Gastrocnemius medialis (tissue), 4 donors: ENCODE results near the gene CORIN. TPM values are rescaled to one million over a fixed set of nuclear protein-coding genes. Genes with fewer than 3 reads are reported as not detected.
"Not testable (repeated sequence)": the region's sequence is repeated elsewhere in the genome, so short reads cannot be mapped to it uniquely, and the experiment has no call there.

Source experiments
- ATAC-seq, 2 donors: fragments of 150-250 bp; one replicate each; pipeline ENCODE4 v1.9.1; 2016
- DNase-seq, 2 donors: peaks; one replicate each; pipeline ENCODE4 v3.0.0-alpha.2; 2019
- H3K27ac ChIP-seq, 4 donors: fragments of 200-600 bp; sonication (generic); 1 replicate in 1 of 4; 2 replicates in 3 of 4; pipeline ENCODE4 v1.5.1; 2016 to 2018; ENCODE audit warnings: mild to moderate bottlenecking in 2 of 4, moderate library complexity in 1 of 4
- H3K27me3 ChIP-seq, 3 donors: fragments of 200-600 bp; sonication (generic) in 2 of 3; 1 replicate in 1 of 3; 2 replicates in 2 of 3; pipeline versions ENCODE4 v1.5.1 to v1.6.0; 2016 to 2019; ENCODE audit warnings: mild to moderate bottlenecking in 1 of 3, moderate library complexity in 1 of 3
- H3K36me3 ChIP-seq, 2 donors: fragments of 200-600 bp; sonication (generic) in 1 of 2; one replicate each; pipeline ENCODE4 v1.5.1; 2017 to 2018
- H3K4me1 ChIP-seq, 2 donors: fragments of 200-600 bp; sonication (generic) in 1 of 2; one replicate each; pipeline ENCODE4 v1.5.1; 2016 to 2017; ENCODE audit warnings: mild to moderate bottlenecking in 2 of 2
- H3K4me3 ChIP-seq, 4 donors: fragments of 200-600 bp; sonication (generic) in 3 of 4; 1 replicate in 1 of 4; 2 replicates in 3 of 4; pipeline ENCODE4 v1.5.1; 2016 to 2019; ENCODE audit warnings: mild to moderate bottlenecking in 2 of 4
- H3K9me3 ChIP-seq, 3 donors: fragments of 200-600 bp; sonication (generic) in 2 of 3; 1 replicate in 1 of 3; 2 replicates in 2 of 3; pipeline ENCODE4 v1.5.1; 2016 to 2019
- CTCF ChIP-seq, 5 experiments: fragments of 450-650 bp in 3 of 5; fragments of 200-600 bp in 2 of 5; sonication (generic) in 2 of 5; IDR thresholded peaks in 4 of 5; conservative IDR thresholded peaks in 1 of 5; 1 replicate in 4 of 5; 2 replicates in 1 of 5; pipeline ENCODE4 v1.5.1; 2016 to 2019; ENCODE audit warnings: antibody characterized with exemption in 5 of 5, mild to moderate bottlenecking in 3 of 5, moderate library complexity in 3 of 5
- POLR2A ChIP-seq, 2 donors: fragments of 450-650 bp; IDR thresholded peaks; one replicate each; pipeline ENCODE4 v1.6.1; 2017; ENCODE audit warnings: antibody characterized with exemption in 2 of 2, mild to moderate bottlenecking in 2 of 2, moderate library complexity in 2 of 2
- in situ Hi-C, 4 donors: fragments of 200-750 bp; cut with MboI; loops; one replicate each; pipeline versions ENCODE4 v1.15.0 to v1.8.0; 2017; ENCODE audit warnings: low sequenced_read_pairs in 4 of 4
- intact Hi-C: fragments of 100-400 bp; cut with DNase I; formaldehyde crosslinking; loops from one replicate; pipeline ENCODE4 v1.15.1; 2023; ENCODE audit warnings: low total_unique reads
- total RNA-seq, 4 donors: library from RNA; depleted of rRNA; stranded (reverse); fragments of >200 nt; gene quantifications; one replicate each; pipeline versions ENCODE4 v1.1.0 to v1.2.3, GENCODE V29; 2016

Gene CORIN
- total RNA-seq, 4 donors from 2014 or later, result 0.49 to 0.70 TPM; not detected in 2

- Histone ChIP-seq H3K9me3 (no peaks in the 10 kb centered on the region), H3K4me1 (no peaks in the 10 kb centered on the region), H3K27me3 (no peaks in the 10 kb centered on the region), H3K36me3 (no peaks in the 10 kb centered on the region), H3K4me3 (no peak overlapping the region), H3K27ac (no peak overlapping the region)
- DNase-seq (no peak), ATAC-seq (no peak)
- TF ChIP-seq CTCF (IDR thresholded peaks at IDR 0.05 in 4 of 5, conservative IDR thresholded peaks at IDR 0.05 in 1 of 5) (no peak), POLR2A (IDR thresholded peaks at IDR 0.05) (no peak)
- in situ Hi-C loops, result no loop called here
- intact Hi-C loops, result no loop called here
Observed at GRCh38 chr4:47763279-47763678, 74.6 kb downstream of the CORIN start.

- H3K27me3 ChIP-seq, result no peaks in the 10 kb centered on the region
- no peaks in the 10 kb centered on the region for H3K4me1 ChIP-seq
- in situ Hi-C loops (no loop called here), intact Hi-C loops (no loop called here)
- no peak overlapping the region for H3K4me3 ChIP-seq
- H3K9me3 ChIP-seq, result no peaks in the 10 kb centered on the region
- H3K27ac ChIP-seq, result no peak overlapping the region
- TF ChIP-seq POLR2A (IDR thresholded peaks at IDR 0.05), result no peak
- no peak for TF ChIP-seq CTCF (IDR thresholded peaks at IDR 0.05 in 4 of 5, conservative IDR thresholded peaks at IDR 0.05 in 1 of 5)
- H3K36me3 ChIP-seq, result no peaks in the 10 kb centered on the region
- ATAC-seq (no peak), DNase-seq (no peak)
Observed at GRCh38 chr4:47762376-47763266, 75.2 kb downstream of the CORIN start.

- H3K36me3 ChIP-seq, H3K27me3 ChIP-seq, in situ Hi-C loops, H3K27ac ChIP-seq, H3K4me3 ChIP-seq, H3K9me3 ChIP-seq, H3K4me1 ChIP-seq, ATAC-seq, intact Hi-C loops, DNase-seq: not testable (repeated sequence)
Observed at GRCh38 chr4:47753316-47753715, 84.6 kb downstream of the CORIN start.

- Histone ChIP-seq H3K27me3 (no peaks in the 10 kb centered on the region), H3K27ac (no peak overlapping the region), H3K36me3 (no peaks in the 10 kb centered on the region), H3K4me3 (no peak overlapping the region), H3K4me1 (no peaks in the 10 kb centered on the region), H3K9me3 (no peaks in the 10 kb centered on the region)
- ATAC-seq, result no peak
- in situ Hi-C loops, result no loop called here
- intact Hi-C loops, result no loop called here
- DNase-seq, result no peak
- no peak for TF ChIP-seq POLR2A (IDR thresholded peaks at IDR 0.05)
- TF ChIP-seq CTCF (IDR thresholded peaks at IDR 0.05 in 4 of 5, conservative IDR thresholded peaks at IDR 0.05 in 1 of 5), result no peak
Observed at GRCh38 chr4:47752214-47752613, 85.7 kb downstream of the CORIN start.

GRCh38 chr4:47750788-47751187 lies 87.1 kb downstream of the CORIN start:
- no peak overlapping the region for H3K4me3 ChIP-seq
- H3K27me3 ChIP-seq, result no peaks in the 10 kb centered on the region
- DNase-seq (no peak), ATAC-seq (no peak)
- H3K27ac ChIP-seq, result no peak overlapping the region
- intact Hi-C loops (no loop called here), in situ Hi-C loops (no loop called here)
- no peaks in the 10 kb centered on the region for H3K36me3 ChIP-seq
- no peaks in the 10 kb centered on the region for H3K9me3 ChIP-seq
- H3K4me1 ChIP-seq, result no peaks in the 10 kb centered on the region
- TF ChIP-seq POLR2A (IDR thresholded peaks at IDR 0.05) (no peak), CTCF (IDR thresholded peaks at IDR 0.05 in 4 of 5, conservative IDR thresholded peaks at IDR 0.05 in 1 of 5) (no peak)
